Activated CD4-positive, alpha-beta T cell treated with anti-CD3 and anti-CD28 coated beads, Interleukin-2, Interleukin-4, amounts not matched to agents 100 ng/mL and 50 ng/mL, durations not matched to agents 16 hours and 8 hours (primary cell): ENCODE data around the gene MCRIP1.
"Not testable (repeated sequence)": the region's sequence is repeated elsewhere in the genome, so short reads cannot be mapped to it uniquely, and the experiment has no call there.

Experiments
- DNase-seq: peaks from one replicate; pipeline ENCODE4 v3.0.0-alpha.2; 2020; ENCODE audit warnings: low spot score

The MCRIP1 gene

GRCh38 chr17:81840826-81841778, 8.0 kb upstream of the MCRIP1 start:
- DNase-seq, result no peak

GRCh38 chr17:81840059-81840458, 7.0 kb upstream of the MCRIP1 start:
- DNase-seq, result not testable (repeated sequence)

GRCh38 chr17:81839301-81839700, 6.2 kb upstream of the MCRIP1 start:
- DNase-seq, result no peak

- no peak for DNase-seq
These were observed 5.7 kb upstream of the MCRIP1 start for GRCh38 chr17:81838753-81839255.

GRCh38 chr17:81837641-81838040, 4.5 kb upstream of the MCRIP1 start:
- no peak for DNase-seq

GRCh38 chr17:81834831-81835267, 1.8 kb upstream of the MCRIP1 start, which contains the start of gene PPP1R27:
Gene PPP1R27 (minus strand): TSS chr17:81835050. CDS start chr17:81834953, 97 bp downstream.
- DNase-seq, result no peak

- DNase-seq, result no peak
These were observed 1.1 kb upstream of the MCRIP1 start for GRCh38 chr17:81833921-81834830.

- DNase-seq, result peak; percentile 19
These were observed 407 bp downstream of the MCRIP1 start for GRCh38 chr17:81832608-81833159.

- DNase-seq, result peak; percentile 42
These were observed 1.0 kb downstream of the MCRIP1 start for GRCh38 chr17:81831957-81832607.

GRCh38 chr17:81831563-81831956, 1.5 kb downstream of the MCRIP1 start:
- DNase-seq, result no peak

GRCh38 chr17:81829858-81830257, 3.2 kb downstream of the MCRIP1 start:
- DNase-seq, result no peak

- no peak for DNase-seq
These were observed 4.4 kb downstream of the MCRIP1 start for GRCh38 chr17:81828656-81829055.

GRCh38 chr17:81825841-81826466, 7.1 kb downstream of the MCRIP1 start:
- DNase-seq, result no peak

- no peak for DNase-seq
These were observed 8.5 kb downstream of the MCRIP1 start for GRCh38 chr17:81824595-81824994.

GRCh38 chr17:81823820-81824550, 9.1 kb downstream of the MCRIP1 start:
- no peak for DNase-seq

GRCh38 chr17:81822996-81823819, 9.9 kb downstream of the MCRIP1 start:
- DNase-seq, result no peak

- no peak for DNase-seq
These were observed 10.8 kb downstream of the MCRIP1 start for GRCh38 chr17:81822312-81822637.

- peak; percentile 43 for DNase-seq
These were observed 11.3 kb downstream of the MCRIP1 start for GRCh38 chr17:81821603-81822311.

- DNase-seq, result no peak
These were observed 11.9 kb downstream of the MCRIP1 start for GRCh38 chr17:81821147-81821546.
